Measurements from ENCODE around the gene PRF1. TPM values are rescaled to one million over a fixed set of nuclear protein-coding genes. Genes with fewer than 3 reads are reported as not detected.

The PRF1 gene
- total and polyA plus RNA-seq, 4 donors, result 2.5 to 3.1 (median 2.8) TPM

GRCh38 chr10:70588255-70588654, 14.3 kb downstream of the PRF1 start:
- no peak for DNase-seq (ENCODE audit: low spot score)
- no peak overlapping the region for H3K27ac ChIP-seq (ENCODE audit: low read depth in 1 of 2, low read length in 2 of 2)
- 73% methylated on average over 6 of the region's 6 CpGs for WGBS

GRCh38 chr10:70587045-70587658, 15.4 kb downstream of the PRF1 start:
- no peaks in the 10 kb centered on the region for H3K36me3 ChIP-seq (ENCODE audit: control insufficient read depth in 4 of 4, insufficient read depth in 3 of 4, low read depth in 1 of 4, low read length in 3 of 4)
- no peaks in the 10 kb centered on the region for H3K4me1 ChIP-seq (ENCODE audit: control insufficient read depth in 4 of 4, insufficient read depth in 4 of 4, low read length in 3 of 4)
- H3K27ac ChIP-seq (ENCODE audit: low read depth in 1 of 2, low read length in 2 of 2), result no peak overlapping the region
- no peak for DNase-seq (ENCODE audit: low spot score)
- no peak for TF ChIP-seq FOXA1 (IDR thresholded peaks at IDR 0.05)
- TF ChIP-seq RAD21 (IDR thresholded peaks at IDR 0.05), result no peak
- no peak for TF ChIP-seq FOXA2 (IDR thresholded peaks at IDR 0.05)
- TF ChIP-seq ZBTB33 (IDR thresholded peaks at IDR 0.05), result no peak
- H3K27me3 ChIP-seq (ENCODE audit: control insufficient read depth in 4 of 4, insufficient read depth in 4 of 4, low read length in 3 of 4), result no peaks in the 10 kb centered on the region
- H3K4me3 ChIP-seq (ENCODE audit: low read depth in 1 of 3, low read length in 3 of 3), result no peak overlapping the region
- no peak overlapping the region for H3K9ac ChIP-seq (ENCODE audit: low read depth in 1 of 2, low read length in 2 of 2)
- 81% methylated on average over 8 of the region's 8 CpGs for whole genome bisulfite sequencing
- no peaks in the 10 kb centered on the region for H3K9me3 ChIP-seq (ENCODE audit: control insufficient read depth in 4 of 4, low read length in 3 of 4)

More at GRCh38 chr10:70588255-70588654, 14.3 kb downstream of the PRF1 start:
- Histone ChIP-seq H3K27me3 (ENCODE audit: control insufficient read depth in 4 of 4, insufficient read depth in 4 of 4, low read length in 3 of 4) (no peaks in the 10 kb centered on the region), H3K9me3 (ENCODE audit: control insufficient read depth in 4 of 4, low read length in 3 of 4) (no peaks in the 10 kb centered on the region), H3K36me3 (ENCODE audit: control insufficient read depth in 4 of 4, insufficient read depth in 3 of 4, low read depth in 1 of 4, low read length in 3 of 4) (no peaks in the 10 kb centered on the region), H3K4me3 (ENCODE audit: low read depth in 1 of 3, low read length in 3 of 3) (no peak overlapping the region), H3K4me1 (ENCODE audit: control insufficient read depth in 4 of 4, insufficient read depth in 4 of 4, low read length in 3 of 4) (no peaks in the 10 kb centered on the region), H3K9ac (ENCODE audit: low read depth in 1 of 2, low read length in 2 of 2) (no peak overlapping the region)
- TF ChIP-seq ZBTB33 (IDR thresholded peaks at IDR 0.05) (no peak), GABPA (IDR thresholded peaks at IDR 0.05 in 1 of 2, conservative IDR thresholded peaks at IDR 0.05 in 1 of 2) (no peak), JUND (IDR thresholded peaks at IDR 0.05) (no peak), SP1 (IDR thresholded peaks at IDR 0.05) (no peak), FOXA2 (IDR thresholded peaks at IDR 0.05) (no peak), HNF4G (IDR thresholded peaks at IDR 0.05) (no peak), CTCF (IDR thresholded peaks at IDR 0.05; ENCODE audit: low read depth, low read length, missing input control) (no peak)

- Histone ChIP-seq H3K4me1 (ENCODE audit: control insufficient read depth in 4 of 4, insufficient read depth in 4 of 4, low read length in 3 of 4) (no peaks in the 10 kb centered on the region), H3K36me3 (ENCODE audit: control insufficient read depth in 4 of 4, insufficient read depth in 3 of 4, low read depth in 1 of 4, low read length in 3 of 4) (no peaks in the 10 kb centered on the region), H3K27ac (ENCODE audit: low read depth in 1 of 2, low read length in 2 of 2) (no peak overlapping the region), H3K4me3 (ENCODE audit: low read depth in 1 of 3, low read length in 3 of 3) (no peak overlapping the region), H3K9ac (ENCODE audit: low read depth in 1 of 2, low read length in 2 of 2) (no peak overlapping the region), H3K27me3 (ENCODE audit: control insufficient read depth in 4 of 4, insufficient read depth in 4 of 4, low read length in 3 of 4) (no peaks in the 10 kb centered on the region), H3K9me3 (ENCODE audit: control insufficient read depth in 4 of 4, low read length in 3 of 4) (no peaks in the 10 kb centered on the region)
- DNase-seq (ENCODE audit: low spot score), result no peak
- 94% methylated on average over 8 of the region's 8 CpGs for WGBS
- TF ChIP-seq HNF4G (IDR thresholded peaks at IDR 0.05) (no peak), ATF3 (IDR thresholded peaks at IDR 0.05) (no peak), GABPA (IDR thresholded peaks at IDR 0.05 in 1 of 2, conservative IDR thresholded peaks at IDR 0.05 in 1 of 2) (no peak), CTCF (IDR thresholded peaks at IDR 0.05; ENCODE audit: low read depth, low read length, missing input control) (no peak), MAX (IDR thresholded peaks at IDR 0.05) (no peak), EGR1 (IDR thresholded peaks at IDR 0.05; ENCODE audit: low read depth in 2 of 2) (no peak), NR2F2 (IDR thresholded peaks at IDR 0.05) (no peak), RXRA (IDR thresholded peaks at IDR 0.05) (no peak), JUND (IDR thresholded peaks at IDR 0.05) (no peak), FOXA1 (IDR thresholded peaks at IDR 0.05) (no peak), RAD21 (IDR thresholded peaks at IDR 0.05) (no peak), ZBTB33 (IDR thresholded peaks at IDR 0.05) (no peak), SP1 (IDR thresholded peaks at IDR 0.05) (no peak), FOXA2 (IDR thresholded peaks at IDR 0.05) (no peak)
Observed at GRCh38 chr10:70586348-70586930, 16.1 kb downstream of the PRF1 start.
